ENCODE measurements around the gene OPCML.

DNA sequence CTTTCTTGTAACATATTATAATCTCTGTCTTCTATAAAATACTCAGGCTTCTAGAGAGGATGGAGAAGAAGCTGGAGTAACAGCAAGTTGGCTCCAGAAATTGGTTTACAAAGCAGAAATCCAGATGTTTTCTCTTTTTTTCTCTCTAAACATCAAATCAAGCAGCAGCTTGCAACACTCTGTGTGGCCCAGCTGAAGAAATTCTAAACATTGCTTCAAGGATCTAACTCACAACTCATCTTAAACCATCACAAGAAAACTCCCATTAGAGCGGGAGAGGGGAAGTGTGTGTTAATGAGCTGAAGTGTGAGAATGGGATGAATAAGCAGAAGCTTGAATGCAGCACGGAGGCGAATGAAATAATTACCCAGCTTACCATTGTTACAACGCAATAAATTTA lies 146.5 kb downstream of the OPCML start:
- TF ChIP-seq, protein P1, sequence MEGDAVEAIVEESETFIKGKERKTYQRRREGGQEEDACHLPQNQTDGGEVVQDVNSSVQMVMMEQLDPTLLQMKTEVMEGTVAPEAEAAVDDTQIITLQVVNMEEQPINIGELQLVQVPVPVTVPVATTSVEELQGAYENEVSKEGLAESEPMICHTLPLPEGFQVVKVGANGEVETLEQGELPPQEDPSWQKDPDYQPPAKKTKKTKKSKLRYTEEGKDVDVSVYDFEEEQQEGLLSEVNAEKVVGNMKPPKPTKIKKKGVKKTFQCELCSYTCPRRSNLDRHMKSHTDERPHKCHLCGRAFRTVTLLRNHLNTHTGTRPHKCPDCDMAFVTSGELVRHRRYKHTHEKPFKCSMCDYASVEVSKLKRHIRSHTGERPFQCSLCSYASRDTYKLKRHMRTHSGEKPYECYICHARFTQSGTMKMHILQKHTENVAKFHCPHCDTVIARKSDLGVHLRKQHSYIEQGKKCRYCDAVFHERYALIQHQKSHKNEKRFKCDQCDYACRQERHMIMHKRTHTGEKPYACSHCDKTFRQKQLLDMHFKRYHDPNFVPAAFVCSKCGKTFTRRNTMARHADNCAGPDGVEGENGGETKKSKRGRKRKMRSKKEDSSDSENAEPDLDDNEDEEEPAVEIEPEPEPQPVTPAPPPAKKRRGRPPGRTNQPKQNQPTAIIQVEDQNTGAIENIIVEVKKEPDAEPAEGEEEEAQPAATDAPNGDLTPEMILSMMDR (IDR thresholded peaks at IDR 0.05) = no peak
- TF ChIP-seq EP300 (IDR thresholded peaks at IDR 0.05) = no peak
- TF ChIP-seq POLR2A (IDR thresholded peaks at IDR 0.05; ENCODE audit: low read depth) = no peak
- no peak for TF ChIP-seq POLR2AphosphoS5 (IDR thresholded peaks at IDR 0.05)

All from esophagus muscularis mucosa (tissue), 4 donors.